NCI-H748 (cell line): ENCODE results near the gene LTK.
"Not testable (repeated sequence)": the region's sequence is repeated elsewhere in the genome, so short reads cannot be mapped to it uniquely, and the experiment has no call there.

Source experiments
- DNase-seq: peaks from one replicate; lab custom pipeline; 2025; ENCODE audit not compliant: unreplicated experiment; lab: John Stamatoyannopoulos, UW

LTK gene

GRCh38 chr15:41480396-41481140 lies 33.1 kb downstream of the LTK start:
- DNase-seq: no peak

- DNase-seq: no peak
These were observed 37.1 kb downstream of the LTK start for GRCh38 chr15:41476416-41477048.

- DNase-seq: no peak
These were observed 38.7 kb downstream of the LTK start for GRCh38 chr15:41474941-41475340.

GRCh38 chr15:41474436-41474835 lies 39.2 kb downstream of the LTK start:
- DNase-seq: no peak

- no peak for DNase-seq
These were observed 40.2 kb downstream of the LTK start for GRCh38 chr15:41473418-41473817.

GRCh38 chr15:41469644-41470043 lies 44.0 kb downstream of the LTK start:
- not testable (repeated sequence) for DNase-seq

GRCh38 chr15:41466711-41467110 lies 46.9 kb downstream of the LTK start:
- no peak for DNase-seq

- DNase-seq: peak; percentile 11
These were observed 47.7 kb downstream of the LTK start for GRCh38 chr15:41465822-41466421.

GRCh38 chr15:41464889-41465580 lies 48.6 kb downstream of the LTK start:
- DNase-seq: no peak

GRCh38 chr15:41462084-41462795 lies 51.4 kb downstream of the LTK start:
- DNase-seq: no peak
